PFSK-1 (cell line): ENCODE results near the gene CDO1.

ENCODE experiments used
- FOXP2 ChIP-seq: optimal IDR thresholded peaks from 2 replicates; pipeline ENCODE3; 2011; ENCODE audit warnings: borderline replicate concordance, control low read depth, inconsistent platforms; ENCODE audit not compliant: insufficient read depth; ENCODE audit errors: extremely low read length, extremely low read depth
- POLR2AphosphoS5 ChIP-seq: IDR thresholded peaks from 2 replicates; pipeline ENCODE4 v1.6.1; 2012; ENCODE audit warnings: low read depth, mild to moderate bottlenecking, control low read depth, low read length, moderate library complexity
- REST ChIP-seq, 2 experiments: IDR thresholded peaks; 2 replicates each; pipeline versions ENCODE4 v1.6.1 to v1.8.0; 2011 to 2012; ENCODE audit warnings: low read depth in 2 of 2, low read length in 2 of 2, control low read depth in 1 of 2, inconsistent platforms in 1 of 2, mild to moderate bottlenecking in 1 of 2, moderate library complexity in 1 of 2; ENCODE audit not compliant: insufficient read depth in 1 of 2
- SIN3A ChIP-seq: IDR thresholded peaks from 2 replicates; pipeline ENCODE4 v1.6.1; 2012; ENCODE audit warnings: mild to moderate bottlenecking, low read length, moderate library complexity, borderline replicate concordance; ENCODE audit not compliant: insufficient read depth
- TAF1 ChIP-seq: IDR thresholded peaks from 2 replicates; pipeline ENCODE4 v1.6.1; 2012; ENCODE audit warnings: low read length, control low read depth, borderline replicate concordance; ENCODE audit not compliant: insufficient read depth

CDO1 gene

GRCh38 chr5:115811406-115811805 lies 5.1 kb downstream of the CDO1 start:
- no peak for TF ChIP-seq POLR2AphosphoS5
- no peak for TF ChIP-seq FOXP2
- TF ChIP-seq TAF1: no peak
- no peak for TF ChIP-seq SIN3A
- TF ChIP-seq REST (IDR thresholded peaks at IDR 0.05; ENCODE audit: insufficient read depth in 1 of 2, low read depth in 2 of 2, low read length in 2 of 2): no peak

GRCh38 chr5:115810761-115811160 lies 5.7 kb downstream of the CDO1 start:
- TF ChIP-seq REST (IDR thresholded peaks at IDR 0.05; ENCODE audit: insufficient read depth in 1 of 2, low read depth in 2 of 2, low read length in 2 of 2) (no peak), TAF1 (no peak), FOXP2 (no peak), SIN3A (no peak), POLR2AphosphoS5 (no peak)

- no peak for TF ChIP-seq FOXP2
Observed at GRCh38 chr5:115809946-115810345, 6.5 kb downstream of the CDO1 start.

- TF ChIP-seq SIN3A: no peak
- TF ChIP-seq POLR2AphosphoS5: no peak
- TF ChIP-seq TAF1: no peak
- no peak for TF ChIP-seq FOXP2
- TF ChIP-seq REST (IDR thresholded peaks at IDR 0.05; ENCODE audit: insufficient read depth in 1 of 2, low read depth in 2 of 2, low read length in 2 of 2): no peak
Observed at GRCh38 chr5:115807654-115808052, 8.8 kb downstream of the CDO1 start.

- TF ChIP-seq TAF1: no peak
- no peak for TF ChIP-seq FOXP2
- TF ChIP-seq REST (IDR thresholded peaks at IDR 0.05; ENCODE audit: insufficient read depth in 1 of 2, low read depth in 2 of 2, low read length in 2 of 2): no peak
- TF ChIP-seq SIN3A: no peak
- TF ChIP-seq POLR2AphosphoS5: no peak
Observed at GRCh38 chr5:115806986-115807653, 9.3 kb downstream of the CDO1 start.

GRCh38 chr5:115801984-115802383 lies 14.5 kb downstream of the CDO1 start:
- TF ChIP-seq TAF1 (no peak), POLR2AphosphoS5 (no peak), FOXP2 (no peak), SIN3A (no peak), REST (IDR thresholded peaks at IDR 0.05; ENCODE audit: insufficient read depth in 1 of 2, low read depth in 2 of 2, low read length in 2 of 2) (no peak)
